ENCODE data around the gene SEC62.
A peak's percentile ranks its signal among the peaks of the same experiment; 100 is the strongest.

The SEC62 gene

DNA sequence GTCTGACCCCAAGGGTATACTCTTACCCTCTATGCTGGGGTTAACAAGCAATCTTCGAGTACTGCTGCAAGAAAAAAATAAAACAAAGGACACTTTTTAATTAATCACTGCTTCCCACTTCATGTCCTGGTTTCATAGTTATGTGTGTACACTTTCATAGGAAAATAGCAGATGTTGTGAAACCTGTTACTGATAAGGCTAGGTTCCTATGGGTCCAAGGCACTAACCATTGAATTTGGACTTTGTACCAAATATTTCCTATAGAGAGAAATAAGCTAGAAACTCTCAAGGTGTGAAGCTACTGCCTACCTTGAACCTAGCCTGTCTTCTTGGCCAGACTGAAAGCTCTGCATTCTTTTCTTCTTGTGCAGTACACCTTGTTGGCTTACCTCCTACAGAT, 56.6 kb downstream of the SEC62 start:
- no peak overlapping the region for H2AK5ac ChIP-seq (ENCODE audit: low read length, severe bottlenecking)
- WGBS = 100% methylated on average over 1 of the region's 1 CpG
- no peak overlapping the region for H3K4ac ChIP-seq (ENCODE audit: low read depth in 1 of 2, low read length in 2 of 2)

DNA sequence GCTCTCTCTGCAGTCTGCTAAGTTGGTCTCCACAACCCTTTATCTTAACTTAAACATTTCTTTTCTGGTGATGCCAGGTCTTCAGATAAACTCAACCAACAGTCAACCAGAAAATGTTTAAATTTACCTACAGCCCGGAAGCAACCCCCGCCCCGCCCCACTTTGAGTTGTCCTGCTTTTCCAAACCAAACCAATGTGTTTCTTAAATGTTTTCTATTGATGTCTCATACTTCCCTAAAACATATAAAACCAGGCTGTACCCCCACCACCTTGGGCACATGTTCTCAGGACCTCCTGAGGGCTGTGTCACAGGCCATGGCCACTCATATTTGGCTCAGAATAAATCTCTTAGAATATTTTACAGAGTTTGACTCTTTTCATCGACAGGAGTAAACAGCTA, 58.0 kb downstream of the SEC62 start:
- Histone ChIP-seq H2AFZ (ENCODE audit: low read depth, low read length) (no peak overlapping the region), H3K9me3 (ENCODE audit: control insufficient read depth, low read length) (no peaks in the 10 kb centered on the region), H3K4me2 (ENCODE audit: low read length, poor library complexity, severe bottlenecking) (no peak overlapping the region), H3K27ac (ENCODE audit: low read length, poor library complexity, severe bottlenecking) (no peak overlapping the region), H3K4me1 (ENCODE audit: control insufficient read depth, insufficient read depth, low read depth, low read length) (peaks cover under 1% of the 10 kb centered on the region), H4K91ac (ENCODE audit: low read length) (no peak overlapping the region), H2AK5ac (ENCODE audit: low read length, severe bottlenecking) (no peak overlapping the region), H3K4me3 (ENCODE audit: insufficient read depth in 1 of 2, low read depth in 1 of 2, low read length in 2 of 2) (no peak overlapping the region), H4K8ac (ENCODE audit: low read length) (no peak overlapping the region), H2BK12ac (ENCODE audit: low read length in 2 of 2) (no peak overlapping the region), H3K36me3 (ENCODE audit: control insufficient read depth in 1 of 2, insufficient read depth in 2 of 2, low read depth in 1 of 2, low read length in 2 of 2) (no peaks in the 10 kb centered on the region), H2BK5ac (ENCODE audit: low read depth, low read length, poor library complexity, severe bottlenecking) (no peak overlapping the region), H3K4ac (ENCODE audit: low read depth in 1 of 2, low read length in 2 of 2) (no peak overlapping the region), H3K14ac (ENCODE audit: low read length in 2 of 2) (no peak overlapping the region), H3K79me1 (replicated peaks; ENCODE audit: low read length, poor library complexity, severe bottlenecking) (no peaks in the 10 kb centered on the region), H2BK120ac (ENCODE audit: low read depth, low read length) (no peak overlapping the region), H3K18ac (ENCODE audit: low read depth in 1 of 2, low read length in 2 of 2) (no peak overlapping the region), H3K9ac (ENCODE audit: low read length) (no peak overlapping the region), H3K27me3 (ENCODE audit: control insufficient read depth in 1 of 2, insufficient read depth in 1 of 2, low read length in 2 of 2) (no peaks in the 10 kb centered on the region), H2BK15ac (ENCODE audit: low read depth, poor library complexity, severe bottlenecking) (no peak overlapping the region), H3K23ac (ENCODE audit: low read length in 2 of 2) (no peak overlapping the region)
- 97% methylated on average over 4 of the region's 4 CpGs for WGBS
- DNase-seq = no peak

More for the DNA sequence above, 56.6 kb downstream of the SEC62 start:
- Histone ChIP-seq H2BK5ac (ENCODE audit: low read depth, low read length, poor library complexity, severe bottlenecking) (no peak overlapping the region), H3K23ac (ENCODE audit: low read length in 2 of 2) (no peak overlapping the region), H3K27ac (ENCODE audit: low read length, poor library complexity, severe bottlenecking) (no peak overlapping the region), H2BK15ac (ENCODE audit: low read depth, poor library complexity, severe bottlenecking) (no peak overlapping the region), H3K14ac (ENCODE audit: low read length in 2 of 2) (no peak overlapping the region), H2AFZ (ENCODE audit: low read depth, low read length) (no peak overlapping the region), H3K79me1 (replicated peaks; ENCODE audit: low read length, poor library complexity, severe bottlenecking) (no peaks in the 10 kb centered on the region), H3K18ac (ENCODE audit: low read depth in 1 of 2, low read length in 2 of 2) (no peak overlapping the region), H3K4me2 (ENCODE audit: low read length, poor library complexity, severe bottlenecking) (no peak overlapping the region), H3K4me1 (ENCODE audit: control insufficient read depth, insufficient read depth, low read depth, low read length) (peaks cover 3% of the 10 kb centered on the region), H3K9me3 (ENCODE audit: control insufficient read depth, low read length) (no peaks in the 10 kb centered on the region), H3K9ac (ENCODE audit: low read length) (no peak overlapping the region), H2BK12ac (ENCODE audit: low read length in 2 of 2) (no peak overlapping the region), H3K4me3 (ENCODE audit: insufficient read depth in 1 of 2, low read depth in 1 of 2, low read length in 2 of 2) (no peak overlapping the region), H3K27me3 (ENCODE audit: control insufficient read depth in 1 of 2, insufficient read depth in 1 of 2, low read length in 2 of 2) (peaks cover 0 to under 1% of the 10 kb centered on the region in 2 experiments), H3K36me3 (ENCODE audit: control insufficient read depth in 1 of 2, insufficient read depth in 2 of 2, low read depth in 1 of 2, low read length in 2 of 2) (no peaks in the 10 kb centered on the region), H4K91ac (ENCODE audit: low read length) (no peak overlapping the region), H4K8ac (ENCODE audit: low read length) (no peak overlapping the region), H2BK120ac (ENCODE audit: low read depth, low read length) (no peak overlapping the region)
- no peak for DNase-seq

GRCh38 chr3:170027233-170028102, 60.9 kb downstream of the SEC62 start:
- Histone ChIP-seq H3K9ac (ENCODE audit: low read length) (no peak overlapping the region), H3K14ac (ENCODE audit: low read length in 2 of 2) (peak overlapping the region in 1 of 2 experiments; percentile 65), H4K91ac (ENCODE audit: low read length) (no peak overlapping the region), H2BK15ac (ENCODE audit: low read depth, poor library complexity, severe bottlenecking) (no peak overlapping the region), H3K27me3 (ENCODE audit: control insufficient read depth in 1 of 2, insufficient read depth in 1 of 2, low read length in 2 of 2) (no peaks in the 10 kb centered on the region), H3K36me3 (ENCODE audit: control insufficient read depth in 1 of 2, insufficient read depth in 2 of 2, low read depth in 1 of 2, low read length in 2 of 2) (no peaks in the 10 kb centered on the region), H3K18ac (ENCODE audit: low read depth in 1 of 2, low read length in 2 of 2) (no peak overlapping the region), H2AFZ (ENCODE audit: low read depth, low read length) (no peak overlapping the region), H2BK12ac (ENCODE audit: low read length in 2 of 2) (no peak overlapping the region), H3K23ac (ENCODE audit: low read length in 2 of 2) (no peak overlapping the region), H4K8ac (ENCODE audit: low read length) (no peak overlapping the region), H3K4me3 (ENCODE audit: insufficient read depth in 1 of 2, low read depth in 1 of 2, low read length in 2 of 2) (no peak overlapping the region), H3K9me3 (ENCODE audit: control insufficient read depth, low read length) (no peaks in the 10 kb centered on the region), H2AK5ac (ENCODE audit: low read length, severe bottlenecking) (no peak overlapping the region), H2BK120ac (ENCODE audit: low read depth, low read length) (no peak overlapping the region), H3K4ac (ENCODE audit: low read depth in 1 of 2, low read length in 2 of 2) (no peak overlapping the region), H3K4me2 (ENCODE audit: low read length, poor library complexity, severe bottlenecking) (no peak overlapping the region), H2BK5ac (ENCODE audit: low read depth, low read length, poor library complexity, severe bottlenecking) (no peak overlapping the region), H3K4me1 (ENCODE audit: control insufficient read depth, insufficient read depth, low read depth, low read length) (no peaks in the 10 kb centered on the region), H3K79me1 (replicated peaks; ENCODE audit: low read length, poor library complexity, severe bottlenecking) (no peaks in the 10 kb centered on the region), H3K27ac (ENCODE audit: low read length, poor library complexity, severe bottlenecking) (no peak overlapping the region)
- no peak for DNase-seq
- 70% methylated on average over 4 of the region's 4 CpGs for WGBS

DNA sequence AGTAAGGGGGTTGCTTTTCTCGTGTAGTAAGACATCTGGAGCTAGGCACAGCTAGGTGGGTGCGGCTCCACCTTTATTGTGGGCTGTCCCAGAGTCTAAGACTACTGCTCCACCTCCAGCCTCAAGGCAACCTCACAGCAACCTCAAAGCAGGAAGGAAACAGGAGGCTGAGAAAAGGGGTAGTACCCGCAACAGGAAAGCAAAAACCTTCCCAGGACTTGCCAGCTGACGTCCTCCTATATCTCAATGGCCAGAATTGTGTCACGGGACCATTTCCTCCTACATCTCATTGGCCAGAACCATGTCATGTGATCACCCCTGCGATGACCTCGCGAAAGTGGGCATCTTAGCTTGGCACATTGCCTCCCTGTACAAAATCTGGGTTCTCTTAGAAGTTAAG, 66.9 kb downstream of the SEC62 start:
- Histone ChIP-seq H3K23ac (ENCODE audit: low read length in 2 of 2) (no peak overlapping the region), H2BK5ac (ENCODE audit: low read depth, low read length, poor library complexity, severe bottlenecking) (no peak overlapping the region), H2AFZ (ENCODE audit: low read depth, low read length) (no peak overlapping the region), H4K8ac (ENCODE audit: low read length) (no peak overlapping the region), H2BK15ac (ENCODE audit: low read depth, poor library complexity, severe bottlenecking) (no peak overlapping the region), H4K91ac (ENCODE audit: low read length) (no peak overlapping the region), H2BK120ac (ENCODE audit: low read depth, low read length) (no peak overlapping the region), H3K27me3 (ENCODE audit: control insufficient read depth in 1 of 2, insufficient read depth in 1 of 2, low read length in 2 of 2) (peaks cover 4 to 32% of the 10 kb centered on the region in 2 experiments), H2BK12ac (ENCODE audit: low read length in 2 of 2) (no peak overlapping the region), H3K4me3 (ENCODE audit: insufficient read depth in 1 of 2, low read depth in 1 of 2, low read length in 2 of 2) (no peak overlapping the region), H3K4ac (ENCODE audit: low read depth in 1 of 2, low read length in 2 of 2) (no peak overlapping the region), H3K18ac (ENCODE audit: low read depth in 1 of 2, low read length in 2 of 2) (no peak overlapping the region), H3K9me3 (ENCODE audit: control insufficient read depth, low read length) (no peaks in the 10 kb centered on the region), H3K27ac (ENCODE audit: low read length, poor library complexity, severe bottlenecking) (no peak overlapping the region), H3K4me2 (ENCODE audit: low read length, poor library complexity, severe bottlenecking) (no peak overlapping the region), H3K79me1 (replicated peaks; ENCODE audit: low read length, poor library complexity, severe bottlenecking) (no peaks in the 10 kb centered on the region), H3K9ac (ENCODE audit: low read length) (no peak overlapping the region), H3K36me3 (ENCODE audit: control insufficient read depth in 1 of 2, insufficient read depth in 2 of 2, low read depth in 1 of 2, low read length in 2 of 2) (no peaks in the 10 kb centered on the region), H3K4me1 (ENCODE audit: control insufficient read depth, insufficient read depth, low read depth, low read length) (peaks cover 9% of the 10 kb centered on the region), H3K14ac (ENCODE audit: low read length in 2 of 2) (no peak overlapping the region), H2AK5ac (ENCODE audit: low read length, severe bottlenecking) (no peak overlapping the region)
- 94% methylated on average over 8 of the region's 8 CpGs for WGBS
- DNase-seq = no peak

Measured in mesenchymal stem cell (in vitro differentiated cells and primary cell).